Smooth muscle cell (in vitro differentiated cells): Measurements from ENCODE around the gene LIPM. TPM values are rescaled to one million over a fixed set of nuclear protein-coding genes. Genes with fewer than 3 reads are reported as not detected.

ENCODE experiments used
- DNase-seq: peaks from one replicate; lab custom pipeline; 2025; ENCODE audit not compliant: unreplicated experiment; lab: John Stamatoyannopoulos, UW
- H2AFZ ChIP-seq: fragments of 200-600 bp; sonication (generic); 2 replicates; pipeline ENCODE4 v1.6.0; 2016; ENCODE audit warnings: antibody characterized with exemption, low read depth, mild to moderate bottlenecking
- H3F3A ChIP-seq: fragments of 200-600 bp; sonication (generic); 2 replicates; pipeline ENCODE4 v1.6.0; 2017; ENCODE audit warnings: antibody characterized with exemption, low read depth
- H3K27ac ChIP-seq: fragments of 200-600 bp; sonication (generic); 2 replicates; pipeline ENCODE4 v1.5.1; 2016; ENCODE audit warnings: low read depth, mild to moderate bottlenecking
- H3K27me3 ChIP-seq: fragments of 200-600 bp; sonication (generic); 2 replicates; pipeline ENCODE4 v1.6.1; 2016; ENCODE audit warnings: low read depth, mild to moderate bottlenecking
- H3K36me3 ChIP-seq: fragments of 200-600 bp; sonication (generic); 2 replicates; pipeline ENCODE4 v1.5.1; 2016; ENCODE audit warnings: low read depth
- H3K4me1 ChIP-seq: fragments of 200-600 bp; sonication (generic); 2 replicates; pipeline ENCODE4 v1.5.1; 2016; ENCODE audit warnings: low read depth
- H3K4me2 ChIP-seq: fragments of 200-600 bp; sonication (generic); 2 replicates; pipeline ENCODE4 v1.6.0; 2016; ENCODE audit warnings: mild to moderate bottlenecking
- H3K4me3 ChIP-seq: fragments of 200-600 bp; sonication (generic); 2 replicates; pipeline ENCODE4 v1.5.1; 2016; ENCODE audit warnings: mild to moderate bottlenecking
- H3K79me2 ChIP-seq: fragments of 200-600 bp; sonication (generic); 2 replicates; pipeline ENCODE4 v1.6.0; 2016; ENCODE audit warnings: low read depth, mild to moderate bottlenecking
- H3K9ac ChIP-seq: fragments of 200-600 bp; sonication (generic); 2 replicates; pipeline ENCODE4 v1.6.0; 2016; ENCODE audit warnings: low read depth
- H3K9me3 ChIP-seq: fragments of 200-600 bp; sonication (generic); replicated peaks from 2 replicates; pipeline ENCODE4 v1.5.1; 2016; ENCODE audit warnings: low read depth
- H4K20me1 ChIP-seq: fragments of 200-600 bp; sonication (generic); 2 replicates; pipeline ENCODE4 v1.6.0; 2016; ENCODE audit warnings: low read depth
- CTCF ChIP-seq: fragments of 200-600 bp; sonication (generic); IDR thresholded peaks from 2 replicates; pipeline ENCODE4 v1.5.1; 2017; ENCODE audit warnings: borderline replicate concordance, mild to moderate bottlenecking, antibody characterized with exemption; ENCODE audit not compliant: insufficient read depth, poor library complexity, severe bottlenecking
- WGBS: methylation state at CpG from one replicate; pipeline ENCODE4 v1.1.7; 2016; ENCODE audit warnings: low lambda C conversion rate; 5-methylcytosine and 5-hydroxymethylcytosine counted together
- polyA plus RNA-seq: library from polyadenylated mRNA; unstranded; fragments of >200 nt; fragmentation: Nextera tagmentation; extraction: Ambion mirVana; gene quantifications from 2 replicates; pipeline ENCODE4 v1.2.1, GENCODE V29; 2016
- total RNA-seq: library from RNA; depleted of rRNA; stranded (reverse); fragments of >200 nt; gene quantifications from 2 replicates; pipeline ENCODE4 v1.2.3, GENCODE V29; 2014

The LIPM gene
- total and polyA plus RNA-seq, 2 experiments from 2014 or later, result 0.67 TPM; not detected in 1

- Histone ChIP-seq H3K27me3 (peaks cover 44% of the 10 kb centered on the region), H3F3A (no peaks in the 10 kb centered on the region), H3K36me3 (no peaks in the 10 kb centered on the region), H4K20me1 (no peaks in the 10 kb centered on the region), H3K9me3 (no peaks in the 10 kb centered on the region), H2AFZ (no peak overlapping the region), H3K4me3 (no peak overlapping the region), H3K27ac (no peak overlapping the region), H3K4me1 (no peaks in the 10 kb centered on the region), H3K9ac (no peak overlapping the region), H3K79me2 (no peaks in the 10 kb centered on the region), H3K4me2 (no peak overlapping the region)
- no peak for TF ChIP-seq CTCF
- WGBS, result 94% methylated on average over 5 of the region's 5 CpGs
- DNase-seq, result no peak
These were observed 36.3 kb downstream of the LIPM start for GRCh38 chr10:88838766-88839350.

GRCh38 chr10:88840104-88840503 lies 37.6 kb downstream of the LIPM start:
- H3K9ac ChIP-seq, result no peak overlapping the region
- H2AFZ ChIP-seq, result no peak overlapping the region
- TF ChIP-seq CTCF, result no peak

GRCh38 chr10:88840881-88841280 lies 38.4 kb downstream of the LIPM start:
- Histone ChIP-seq H3K4me3 (no peak overlapping the region), H3K79me2 (no peaks in the 10 kb centered on the region), H3K27me3 (peaks cover 49% of the 10 kb centered on the region), H3K9ac (no peak overlapping the region), H3K27ac (no peak overlapping the region), H2AFZ (no peak overlapping the region), H3F3A (no peaks in the 10 kb centered on the region), H3K9me3 (no peaks in the 10 kb centered on the region), H3K36me3 (no peaks in the 10 kb centered on the region), H4K20me1 (no peaks in the 10 kb centered on the region), H3K4me1 (no peaks in the 10 kb centered on the region), H3K4me2 (no peak overlapping the region)
- no peak for DNase-seq
- 92% methylated on average over 5 of the region's 5 CpGs for WGBS
- TF ChIP-seq CTCF, result no peak

More at GRCh38 chr10:88840104-88840503, 37.6 kb downstream of the LIPM start:
- Histone ChIP-seq H3F3A (no peaks in the 10 kb centered on the region), H3K79me2 (no peaks in the 10 kb centered on the region), H3K4me1 (no peaks in the 10 kb centered on the region), H3K4me3 (no peak overlapping the region), H3K36me3 (no peaks in the 10 kb centered on the region), H3K27me3 (peaks cover 49% of the 10 kb centered on the region), H3K9me3 (no peaks in the 10 kb centered on the region), H3K4me2 (no peak overlapping the region), H4K20me1 (no peaks in the 10 kb centered on the region), H3K27ac (no peak overlapping the region)
- 96% methylated on average over 3 of the region's 3 CpGs for WGBS
- no peak for DNase-seq
